RKO (cell line): ENCODE measurements around the gene AARS2.
"Not testable (repeated sequence)": the region's sequence is repeated elsewhere in the genome, so short reads cannot be mapped to it uniquely, and the experiment has no call there.

Experiments used
- DNase-seq: peaks from one replicate; pipeline ENCODE4 v3.0.0-alpha.2; 2016; ENCODE audit warnings: low spot score

The AARS2 gene

GRCh38 chr6:44312901-44313788, at the start of gene AARS2:
AARS2 (minus strand) TSS chr6:44313347; CDS start chr6:44313323, 24 bp downstream.
- DNase-seq: peak; percentile 89

DNA sequence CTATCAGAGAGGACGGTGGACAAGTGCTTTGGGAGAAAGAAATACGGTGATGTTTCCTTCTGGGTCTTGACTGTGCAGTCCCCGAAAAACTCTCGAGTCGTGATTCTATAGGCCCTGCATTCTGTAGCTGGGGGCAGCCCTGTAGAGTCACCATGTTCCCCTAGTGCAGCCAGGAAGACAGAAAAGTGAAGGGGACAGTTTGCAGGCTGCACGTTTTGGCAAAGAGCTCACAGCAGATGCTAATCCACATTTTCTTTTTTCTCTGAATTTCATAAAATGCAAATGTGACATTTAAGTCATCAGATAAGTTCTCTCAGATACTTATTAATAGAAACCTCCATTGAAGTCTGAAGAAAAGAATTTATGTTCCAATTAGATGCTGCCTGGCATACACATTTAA, 48.8 kb upstream of the AARS2 start:
- DNase-seq: no peak

- no peak for DNase-seq
Observed at GRCh38 chr6:44359973-44360372, 46.8 kb upstream of the AARS2 start.

GRCh38 chr6:44356487-44356886, 43.3 kb upstream of the AARS2 start:
- no peak for DNase-seq

DNA sequence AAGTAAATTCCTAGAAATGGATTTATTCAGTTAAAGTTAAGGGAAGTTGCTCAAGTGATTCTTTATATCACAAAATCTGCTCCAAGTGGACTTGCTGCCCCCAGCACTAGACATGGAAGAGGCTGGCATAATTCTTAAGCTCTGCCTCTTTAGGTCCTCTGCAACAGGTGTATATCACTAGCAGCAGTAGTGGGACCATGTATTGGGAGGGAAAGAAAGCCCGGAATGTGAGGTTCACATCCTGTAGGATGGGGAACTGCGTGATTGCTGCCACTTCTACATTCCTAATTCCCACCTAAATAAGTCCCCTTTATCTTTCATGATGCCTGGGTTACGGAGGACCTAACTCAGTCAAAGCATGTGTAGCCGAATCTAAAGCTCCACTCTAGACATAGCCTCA, 42.5 kb upstream of the AARS2 start:
- DNase-seq: no peak

- no peak for DNase-seq
Observed at GRCh38 chr6:44353336-44353735, 40.2 kb upstream of the AARS2 start.

DNA sequence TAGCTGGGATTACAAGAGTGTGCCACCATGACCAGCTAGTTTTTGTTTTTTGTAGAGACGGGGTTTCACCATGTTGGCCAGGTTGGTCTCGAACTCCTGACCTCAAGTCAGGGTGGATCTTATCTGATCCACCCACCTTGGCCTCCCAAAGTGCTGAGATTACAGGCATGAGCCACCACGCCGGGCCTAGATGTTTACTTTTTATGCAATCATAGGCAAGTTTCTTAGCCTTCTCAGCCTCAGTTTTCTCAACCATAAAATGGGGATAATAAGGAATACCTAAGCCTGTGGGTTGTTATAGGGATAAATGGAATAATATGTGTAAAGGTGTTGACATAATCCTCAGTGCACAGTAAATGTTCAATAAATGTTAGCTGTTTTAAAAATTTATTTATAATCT, 39.1 kb upstream of the AARS2 start:
- no peak for DNase-seq

DNA sequence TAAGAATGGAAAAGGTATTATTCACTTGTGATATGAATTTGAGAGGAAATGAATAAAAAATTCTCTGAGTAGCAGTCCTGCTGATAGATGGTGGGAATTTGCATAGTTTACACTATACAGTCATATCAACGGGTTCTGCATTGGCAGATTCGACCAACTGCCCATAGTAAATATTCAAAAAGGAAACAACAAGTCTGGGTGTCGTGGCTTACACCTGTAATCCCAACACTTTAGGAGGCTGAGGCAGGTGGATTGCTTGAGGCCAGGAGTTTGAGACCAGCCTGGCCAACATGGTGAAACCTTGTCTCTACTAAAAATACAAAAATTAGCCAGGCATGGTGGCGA, 37.5 kb upstream of the AARS2 start:
- DNase-seq: not testable (repeated sequence)

GRCh38 chr6:44349904-44350649, 36.9 kb upstream of the AARS2 start:
- DNase-seq: no peak

DNA sequence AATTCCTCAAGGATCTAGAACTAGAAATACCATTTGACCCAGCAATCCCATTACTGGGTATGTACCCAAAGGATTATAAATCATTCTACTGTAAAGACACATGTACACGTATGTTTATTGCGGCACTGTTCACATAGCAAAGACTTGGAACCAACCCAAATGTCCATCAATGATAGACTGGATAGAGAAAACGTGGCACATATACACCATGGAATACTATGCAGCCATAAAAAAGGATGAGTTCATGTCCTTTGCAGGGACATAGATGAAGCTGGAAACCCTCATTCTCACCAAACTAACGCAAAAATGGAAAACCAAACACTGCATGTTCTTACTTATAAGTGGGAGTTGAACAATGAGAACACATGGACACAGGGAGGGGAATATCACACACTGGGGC, 33.7 kb upstream of the AARS2 start:
- not testable (repeated sequence) for DNase-seq

DNA sequence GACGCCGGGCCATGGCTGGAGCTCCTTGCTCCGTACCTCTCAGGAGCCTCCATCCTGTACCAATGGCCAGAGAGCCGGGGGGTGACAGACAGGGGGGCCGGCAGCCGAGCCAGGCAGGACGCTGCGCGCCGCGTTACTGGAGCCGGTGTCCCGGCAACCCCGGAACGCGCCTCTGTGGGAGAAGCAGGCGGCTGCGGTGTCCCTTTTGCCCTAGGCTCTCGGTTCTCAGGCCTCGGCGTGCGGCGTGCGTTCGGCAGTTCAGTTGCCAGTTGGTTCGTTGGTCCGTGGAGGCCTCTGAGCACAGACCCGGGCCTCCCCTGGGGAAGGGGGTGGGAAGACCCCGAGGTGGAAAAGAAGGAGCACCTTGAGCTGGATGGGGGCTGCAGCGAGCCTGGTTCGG, 29.3 kb upstream of the AARS2 start, which contains the start of gene SPATS1:
SPATS1 (plus strand) TSS at position 162 of the 400 bp plus-strand sequence. CDS start 446 bp downstream, outside the sequence.
- no peak for DNase-seq

GRCh38 chr6:44342052-44342451, 28.9 kb upstream of the AARS2 start:
- DNase-seq: no peak

- no peak for DNase-seq
Observed at GRCh38 chr6:44341095-44341890, 28.1 kb upstream of the AARS2 start.

- peak; percentile 65 for DNase-seq
Observed at GRCh38 chr6:44339763-44340625, 26.8 kb upstream of the AARS2 start.

- DNase-seq: no peak
Observed at GRCh38 chr6:44339301-44339700, 26.2 kb upstream of the AARS2 start.

DNA sequence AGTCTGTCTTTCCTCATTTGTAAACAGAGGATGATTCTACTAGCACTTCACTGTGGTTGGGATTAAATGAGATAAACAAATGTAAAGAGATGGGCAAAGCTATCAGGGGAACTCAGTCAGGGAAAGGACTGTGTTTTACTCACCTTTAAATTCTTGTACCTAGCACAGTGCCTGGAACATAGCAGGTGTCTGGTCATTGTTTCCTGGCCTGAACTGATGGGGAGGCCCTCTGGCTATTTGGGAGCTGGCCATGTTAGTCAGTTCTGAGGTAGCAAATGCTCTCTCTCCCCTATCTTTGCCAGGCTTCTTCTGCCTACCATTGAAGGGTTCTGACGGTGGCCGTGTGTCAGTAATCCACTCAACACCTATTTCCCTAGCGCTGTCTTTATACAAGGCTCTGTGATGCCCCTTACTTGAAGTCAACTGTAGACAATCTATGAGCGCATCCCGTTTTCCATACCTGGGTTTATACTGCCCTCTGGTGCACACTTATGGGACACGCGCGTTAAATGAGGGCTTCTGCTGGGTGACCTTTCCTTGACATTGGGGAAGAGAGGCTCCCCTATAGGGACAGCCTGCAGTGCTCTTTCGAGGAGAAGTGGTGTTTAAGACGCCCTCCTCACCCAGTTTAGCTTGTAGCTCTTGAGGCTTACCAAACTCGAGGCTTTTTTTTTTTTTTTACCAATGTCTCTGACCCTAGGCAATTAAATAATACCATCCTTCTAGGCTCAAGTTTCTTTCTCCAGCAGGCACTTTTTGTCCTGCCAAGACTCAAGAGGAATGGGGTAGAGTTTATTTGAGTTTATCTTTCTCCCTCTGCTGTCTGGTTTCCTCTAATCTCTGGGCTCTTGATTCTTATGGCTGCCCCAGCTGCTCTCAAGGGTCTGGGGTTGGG, 25.3 kb upstream of the AARS2 start:
- peak; percentile 68 for DNase-seq

DNA sequence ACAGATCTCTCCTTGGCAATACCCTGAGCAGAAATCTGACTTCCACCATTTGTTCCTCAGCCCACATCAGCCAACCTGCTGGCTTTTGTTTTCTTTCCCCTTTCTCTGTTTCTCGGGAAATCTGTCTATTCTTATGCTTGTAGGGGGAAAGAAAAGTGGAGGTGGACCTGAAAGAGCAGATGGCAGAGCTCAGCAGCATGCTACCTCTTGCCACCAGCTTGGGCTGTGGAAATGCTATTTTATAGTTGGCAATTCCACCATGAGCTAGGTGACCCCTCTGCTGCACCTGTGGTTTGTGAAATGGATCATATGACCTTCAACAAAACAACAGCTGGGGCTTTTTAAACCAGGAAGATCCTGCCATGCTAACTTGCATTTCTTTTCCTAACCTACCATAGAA, 22.5 kb upstream of the AARS2 start:
- no peak for DNase-seq

DNA sequence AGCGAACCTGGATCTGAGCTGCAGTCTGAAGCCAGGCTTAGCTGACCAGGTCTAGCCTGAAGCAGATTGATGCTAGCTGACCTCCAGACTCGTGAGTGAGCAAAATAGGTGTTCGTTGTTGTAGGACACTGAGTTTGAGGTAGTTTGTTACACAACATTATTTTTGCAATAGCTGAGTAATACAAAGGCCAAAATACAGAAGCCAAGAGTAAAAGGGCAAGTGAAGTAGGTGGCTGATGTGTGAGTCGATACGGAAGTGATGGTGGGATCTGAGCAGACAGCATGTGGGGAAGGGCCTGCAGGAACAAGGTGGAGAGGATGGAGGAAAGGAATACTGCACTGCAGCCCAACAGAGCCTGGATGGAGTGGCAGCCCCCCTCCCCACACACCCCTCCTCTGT, 20.8 kb upstream of the AARS2 start:
- no peak for DNase-seq

DNA sequence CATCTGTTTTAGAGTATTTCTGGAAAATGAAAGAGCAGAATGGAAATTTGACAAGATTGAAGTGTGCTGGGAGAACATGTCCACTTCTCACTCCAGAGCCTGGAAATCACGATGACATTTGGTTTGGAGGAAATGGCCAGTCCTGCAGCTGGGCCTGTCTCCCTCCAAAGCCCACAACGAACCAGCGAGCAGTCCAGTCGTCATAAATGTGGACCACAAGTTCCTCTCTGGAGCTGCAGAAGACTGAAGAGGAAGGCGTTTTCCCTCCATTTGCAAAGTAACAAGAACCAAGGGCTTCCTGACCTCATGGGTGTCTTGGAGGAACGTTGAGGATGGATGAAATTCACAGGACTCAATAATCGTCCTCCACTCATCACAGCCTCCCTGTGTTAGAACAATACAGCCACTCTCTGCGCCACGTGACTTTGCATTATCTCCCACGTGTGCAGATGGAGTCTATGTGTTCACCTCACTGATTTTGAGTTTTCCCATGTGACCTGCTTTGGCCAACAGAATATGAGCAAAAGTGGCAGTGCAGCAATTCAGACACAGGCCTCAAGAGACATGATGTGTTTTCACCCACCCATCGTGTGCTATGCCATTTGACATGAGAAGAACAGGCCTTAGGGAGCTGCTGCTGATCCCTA, 20.2 kb upstream of the AARS2 start:
- DNase-seq: no peak

GRCh38 chr6:44332585-44332984, 19.4 kb upstream of the AARS2 start:
- DNase-seq: no peak
